LNCAP (cell line): ENCODE results near the gene LCE2D.
"Not testable (repeated sequence)": the region's sequence is repeated elsewhere in the genome, so short reads cannot be mapped to it uniquely, and the experiment has no call there.

Source experiments
- TF ChIP-seq, protein P1 (sequence below): fragments of 450-650 bp; IDR thresholded peaks from 2 replicates; pipeline ENCODE4 v1.5.1; 2017; ENCODE audit warnings: mild to moderate bottlenecking

Gene LCE2D

DNA sequence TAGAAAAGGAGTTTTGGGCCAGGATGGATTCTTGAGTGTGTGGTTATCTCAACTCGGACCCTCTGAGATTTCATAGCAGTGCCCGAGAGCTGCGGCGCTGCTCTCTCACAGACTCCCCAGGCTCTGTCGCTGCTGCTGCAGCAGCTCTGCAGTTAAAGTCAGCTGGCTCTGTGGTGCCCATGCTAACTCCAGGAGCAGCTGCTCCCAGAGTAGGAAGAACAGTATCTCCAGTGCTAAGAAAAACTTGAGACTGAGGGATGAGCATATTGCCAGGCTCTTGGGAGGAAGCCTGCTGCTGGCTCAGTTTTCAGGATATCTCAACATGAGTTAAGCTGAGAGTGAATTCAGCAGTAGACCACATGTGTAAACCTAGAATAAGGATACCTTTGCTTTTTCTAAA is 4.5 kb downstream of the LCE2D start:
- TF ChIP-seq, protein P1, sequence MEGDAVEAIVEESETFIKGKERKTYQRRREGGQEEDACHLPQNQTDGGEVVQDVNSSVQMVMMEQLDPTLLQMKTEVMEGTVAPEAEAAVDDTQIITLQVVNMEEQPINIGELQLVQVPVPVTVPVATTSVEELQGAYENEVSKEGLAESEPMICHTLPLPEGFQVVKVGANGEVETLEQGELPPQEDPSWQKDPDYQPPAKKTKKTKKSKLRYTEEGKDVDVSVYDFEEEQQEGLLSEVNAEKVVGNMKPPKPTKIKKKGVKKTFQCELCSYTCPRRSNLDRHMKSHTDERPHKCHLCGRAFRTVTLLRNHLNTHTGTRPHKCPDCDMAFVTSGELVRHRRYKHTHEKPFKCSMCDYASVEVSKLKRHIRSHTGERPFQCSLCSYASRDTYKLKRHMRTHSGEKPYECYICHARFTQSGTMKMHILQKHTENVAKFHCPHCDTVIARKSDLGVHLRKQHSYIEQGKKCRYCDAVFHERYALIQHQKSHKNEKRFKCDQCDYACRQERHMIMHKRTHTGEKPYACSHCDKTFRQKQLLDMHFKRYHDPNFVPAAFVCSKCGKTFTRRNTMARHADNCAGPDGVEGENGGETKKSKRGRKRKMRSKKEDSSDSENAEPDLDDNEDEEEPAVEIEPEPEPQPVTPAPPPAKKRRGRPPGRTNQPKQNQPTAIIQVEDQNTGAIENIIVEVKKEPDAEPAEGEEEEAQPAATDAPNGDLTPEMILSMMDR = no peak

DNA sequence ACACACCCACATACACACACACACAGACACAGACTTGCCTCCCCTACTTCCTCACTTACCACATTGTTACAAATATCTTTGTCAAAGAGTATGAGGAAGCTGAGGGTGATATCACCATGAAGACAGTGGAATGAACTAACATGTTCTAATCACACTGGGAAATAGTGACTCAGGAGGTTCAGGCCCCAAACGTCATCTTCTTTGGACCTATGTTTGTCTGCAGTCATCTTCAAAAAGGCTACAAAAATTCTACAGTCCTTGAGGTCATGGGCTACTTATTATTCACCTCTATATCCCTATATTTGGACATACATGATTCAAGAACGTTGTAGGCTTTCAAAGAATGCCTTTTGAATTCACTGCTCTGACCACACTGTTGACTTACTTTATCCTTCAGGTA is 9.8 kb downstream of the LCE2D start:
- TF ChIP-seq, protein P1 = no peak

DNA sequence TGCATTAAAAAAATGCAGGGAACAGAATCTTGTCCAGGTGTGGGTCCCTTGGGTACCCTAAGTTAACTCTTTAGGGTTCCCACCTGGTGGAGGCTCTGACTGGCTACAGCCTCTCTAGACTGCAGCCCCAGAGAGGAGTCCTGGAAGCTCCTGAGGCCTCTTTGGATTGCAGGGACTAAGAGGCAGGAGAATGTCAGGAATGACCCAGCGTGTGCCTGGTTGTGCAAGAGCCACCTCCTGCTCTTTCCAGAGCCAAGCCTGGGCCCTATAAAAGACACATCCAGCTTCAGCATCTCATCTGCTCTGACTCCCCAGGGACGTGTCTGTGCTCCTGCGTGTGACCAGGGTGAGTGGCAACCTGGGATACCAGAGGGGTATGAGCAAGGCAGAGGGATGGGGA is 11.8 kb downstream of the LCE2D start, which contains the start of gene LCE2C:
Gene LCE2C (plus strand): TSS at position 297 of the 400 bp plus-strand sequence. CDS start 737 bp downstream, outside the sequence.
- TF ChIP-seq, protein P1 = not testable (repeated sequence)

DNA sequence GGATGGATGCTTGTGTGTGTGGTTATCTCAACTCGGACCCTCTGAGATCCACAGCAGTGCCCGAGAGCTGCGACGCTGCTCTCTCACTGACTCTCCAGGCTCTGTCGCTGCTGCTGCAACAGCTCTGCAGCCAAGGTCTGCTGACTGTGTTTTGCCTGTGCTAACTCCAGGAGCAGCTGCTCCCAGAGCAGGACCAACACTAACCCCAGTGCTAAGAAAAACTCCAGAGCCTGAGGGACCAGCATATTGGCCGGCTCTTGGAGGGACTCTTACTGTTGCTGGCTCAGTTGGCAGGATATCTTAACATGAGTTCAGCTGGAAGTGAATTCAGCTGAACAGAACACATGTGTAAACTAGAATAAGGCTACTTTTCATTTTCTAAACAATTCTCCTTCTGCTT is 16.3 kb downstream of the LCE2D start:
- TF ChIP-seq, protein P1 = no peak

DNA sequence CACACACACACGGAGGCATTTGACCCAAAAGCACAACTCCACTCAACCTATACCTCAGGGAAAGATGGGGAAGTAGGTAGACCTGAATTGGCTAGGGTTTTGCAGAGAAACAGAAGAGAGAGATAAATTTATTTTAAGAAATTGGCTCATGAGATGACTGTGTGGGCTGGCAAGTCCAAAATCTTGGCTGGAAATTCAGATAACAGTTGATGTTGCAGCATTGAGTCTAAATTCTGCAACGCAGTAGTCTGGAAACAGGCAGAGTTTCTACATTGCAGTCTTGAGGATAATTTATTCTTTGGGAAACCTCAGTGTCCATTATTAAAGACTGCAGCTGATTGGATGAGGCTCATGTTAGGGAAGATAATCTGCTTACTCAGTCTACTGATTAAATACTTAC is 18.4 kb downstream of the LCE2D start:
- TF ChIP-seq, protein P1 = no peak

DNA sequence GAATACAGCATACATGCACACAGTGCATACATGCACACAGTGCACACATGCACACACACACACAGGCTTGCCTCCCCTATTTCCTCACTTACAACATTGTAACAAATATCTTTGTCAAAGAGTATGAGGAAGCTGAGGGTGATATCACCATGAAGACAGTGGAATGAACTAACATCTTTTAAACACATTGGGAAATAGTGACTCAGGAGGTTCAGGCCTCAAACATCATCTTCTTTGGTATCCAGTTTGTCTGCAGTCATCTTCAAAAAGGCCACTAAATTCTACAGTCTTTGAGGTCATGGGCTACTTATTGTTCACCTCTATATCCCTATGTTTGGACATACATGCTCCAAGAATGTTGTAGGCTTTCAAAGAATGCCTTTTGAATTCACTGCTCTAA is 20.7 kb downstream of the LCE2D start:
- TF ChIP-seq, protein P1 = no peak

DNA sequence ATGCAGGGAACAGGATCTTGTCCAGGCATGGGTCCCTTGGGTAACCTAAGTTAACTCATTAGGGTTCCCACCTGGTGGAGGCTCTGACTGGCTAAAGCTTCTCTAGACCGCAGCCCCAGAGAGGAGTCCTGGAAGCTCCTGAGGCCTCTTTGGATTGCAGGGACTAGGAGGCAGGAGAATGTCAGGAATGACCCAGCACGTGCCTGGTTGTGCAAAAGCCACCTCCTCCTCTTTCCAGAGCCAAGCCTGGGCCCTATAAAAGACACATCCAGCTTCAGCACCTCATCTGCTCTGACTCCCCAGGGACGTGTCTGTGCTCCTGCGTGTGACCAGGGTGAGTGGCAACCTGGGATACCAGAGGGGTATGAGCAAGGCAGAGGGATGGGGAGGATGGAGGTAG is 22.6 kb downstream of the LCE2D start, which contains the start of gene LCE2B:
Gene LCE2B (plus strand): TSS at position 301 of the 400 bp plus-strand sequence. CDS start 721 bp downstream, outside the sequence.
- TF ChIP-seq, protein P1 = not testable (repeated sequence)
